RWPE1 (cell line): ENCODE results near the gene SNX5.

Experiments
- CTCF ChIA-PET: fragments of 350-600 bp; sonication (Branson Sonifier 250); formaldehyde crosslinking; extraction: SDS; loops from one replicate; lab custom pipeline; 2021; lab: Yijun Ruan, JAX
- POLR2A ChIA-PET: fragments of 400-600 bp; formaldehyde crosslinking; extraction: SDS; loops from one replicate; lab custom pipeline; 2020; ENCODE audit warnings: antibody characterized with exemption; ENCODE audit not compliant: low non-redundant PET; lab: Yijun Ruan, JAX
- DNase-seq: peaks from one replicate; pipeline ENCODE4 v3.0.0; 2012; ENCODE audit warnings: low spot score
- H3K27ac ChIP-seq: fragments of 450-650 bp; 2 replicates; pipeline ENCODE4 v1.5.1; 2017
- CTCF ChIP-seq: fragments of 450-650 bp; conservative IDR thresholded peaks from 2 replicates; pipeline ENCODE4 v1.5.1; 2017; ENCODE audit warnings: low read depth, mild to moderate bottlenecking

SNX5 gene

GRCh38 chr20:17968366-17969277 lies at the start of gene SNX5, which contains the start of gene MGME1:
SNX5 (minus strand) TSS chr20:17968794; CDS start chr20:17968425, 369 bp downstream.
MGME1 (plus strand) TSS chr20:17969018; CDS start chr20:17969860, 842 bp downstream.
- no peak for TF ChIP-seq CTCF
- H3K27ac ChIP-seq: peak within 1 kb of the TSS; percentile 98
- peak; percentile 97 for DNase-seq
- CTCF ChIA-PET: interaction anchor here (0.6 to 3.2 kb wide), 2 partner anchors 16 to 28 kb away, joined by 5 to 12 read pairs; no protein-coding TSS in a partner anchor
- POLR2A ChIA-PET: interaction anchor here (0.6 to 0.9 kb wide), 2 partner anchors 10 to 125 kb away, joined by 3 to 4 read pairs; no protein-coding TSS in a partner anchor

GRCh38 chr20:18018100-18018499 lies 49.5 kb upstream of the SNX5 start:
- H3K27ac ChIP-seq: no peak overlapping the region
- ChIA-PET POLR2A (no interaction called here), CTCF (no interaction called here)
- no peak for DNase-seq
- no peak for TF ChIP-seq CTCF

GRCh38 chr20:18016772-18017171 lies 48.2 kb upstream of the SNX5 start:
- ChIA-PET CTCF (interaction anchor here (0.6 kb wide), 1 partner anchor 86 kb away, joined by 6 read pairs; no protein-coding TSS in a partner anchor), POLR2A (interaction anchor here (0.7 kb wide), 1 partner anchor 20 kb away, joined by 4 read pairs; no protein-coding TSS in a partner anchor)
- H3K27ac ChIP-seq: no peak overlapping the region
- no peak for TF ChIP-seq CTCF
- DNase-seq: no peak

GRCh38 chr20:18014411-18014810 lies 45.8 kb upstream of the SNX5 start:
- TF ChIP-seq CTCF: no peak
- ChIA-PET CTCF (interaction anchor here (0.6 kb wide), 2 partner anchors 133 to 455 kb away, joined by 3 read pairs; no protein-coding TSS in a partner anchor), POLR2A (no interaction called here)
- H3K27ac ChIP-seq: no peak overlapping the region
- no peak for DNase-seq

- ChIA-PET POLR2A (no interaction called here), CTCF (no interaction called here)
- no peak for DNase-seq
- no peak overlapping the region for H3K27ac ChIP-seq
- TF ChIP-seq CTCF: no peak
Observed at GRCh38 chr20:18012901-18013300, 44.3 kb upstream of the SNX5 start.

- H3K27ac ChIP-seq: no peak overlapping the region
- DNase-seq: no peak
- no peak for TF ChIP-seq CTCF
- POLR2A ChIA-PET: no interaction called here
- CTCF ChIA-PET: interaction anchor here (0.6 kb wide), 1 partner anchor 149 kb away, joined by 3 read pairs; no protein-coding TSS in a partner anchor
Observed at GRCh38 chr20:18011951-18012645, 43.5 kb upstream of the SNX5 start.
